GM18511 (cell line): ENCODE results near the gene SORBS2.

Experiments
- ATAC-seq: cut with Tn5 transposase; IDR thresholded peaks from one replicate; pipeline ENCODE4 v1.9.1; 2021; ENCODE audit warnings: mild to moderate bottlenecking, moderate library complexity; ENCODE audit not compliant: unreplicated experiment

The SORBS2 gene

DNA sequence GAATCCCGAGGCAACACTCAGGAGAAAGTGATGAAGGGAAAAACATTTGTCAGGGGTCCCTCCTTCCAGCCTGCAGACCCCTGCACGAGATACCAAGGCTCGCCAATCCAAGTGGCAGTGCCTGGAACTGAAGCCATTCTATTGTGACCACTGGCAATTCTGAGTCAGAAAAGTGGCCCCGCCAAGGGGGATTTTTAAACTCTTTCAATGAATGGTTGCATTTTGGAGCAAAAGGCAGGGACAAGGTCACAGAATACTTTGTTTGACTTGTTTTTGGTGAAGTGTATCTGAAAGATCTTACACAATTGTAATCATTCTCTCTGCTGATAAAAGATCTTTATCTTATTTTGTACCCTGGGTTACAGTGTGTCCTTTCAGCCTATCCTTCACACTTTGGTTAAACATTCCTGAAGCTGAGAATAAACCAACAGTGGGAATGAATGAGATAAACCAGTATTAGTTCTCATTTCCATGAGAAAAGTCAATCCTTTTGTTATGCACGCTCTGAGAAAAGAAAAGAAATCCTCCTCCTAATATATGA lies 160.8 kb downstream of the SORBS2 start:
- no peak for ATAC-seq

DNA sequence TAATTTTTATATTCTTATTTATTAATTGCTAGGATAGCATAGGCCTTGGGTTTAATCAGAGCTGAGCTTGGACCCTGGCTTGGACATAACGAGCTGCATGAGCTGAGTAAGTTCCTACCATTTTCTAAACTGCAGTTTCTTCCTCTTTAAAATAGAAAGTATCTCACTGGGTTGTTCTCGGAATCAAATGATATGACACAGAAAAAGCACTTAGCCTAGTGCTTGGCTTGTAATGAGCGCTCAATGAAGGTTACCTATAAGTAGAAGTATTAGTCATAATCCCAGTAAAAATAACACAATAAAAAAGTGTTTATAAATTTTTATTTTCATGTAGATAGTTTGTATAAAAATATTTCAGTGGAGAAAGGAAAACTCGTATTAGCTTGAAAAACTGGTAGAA lies 163.4 kb downstream of the SORBS2 start:
- no peak for ATAC-seq

DNA sequence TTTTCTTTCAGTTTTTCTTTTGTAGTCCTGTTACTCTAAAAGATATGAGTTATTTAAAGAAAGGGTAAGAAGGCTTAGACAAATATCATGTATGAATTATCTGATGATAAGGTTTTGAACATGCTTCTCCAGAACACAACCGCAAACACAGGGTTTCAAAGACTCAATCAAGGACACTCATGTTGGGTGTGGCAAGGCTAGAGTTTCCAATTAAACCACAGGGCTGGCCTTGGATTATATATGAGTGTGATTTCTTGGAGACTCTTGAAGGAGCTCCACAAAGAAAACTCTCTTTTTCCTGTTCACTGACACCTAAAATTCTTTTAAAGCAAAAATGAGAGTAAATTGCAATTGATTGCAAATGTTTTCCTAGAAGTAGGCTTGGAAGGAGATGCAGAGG lies 166.6 kb downstream of the SORBS2 start:
- ATAC-seq, result no peak

DNA sequence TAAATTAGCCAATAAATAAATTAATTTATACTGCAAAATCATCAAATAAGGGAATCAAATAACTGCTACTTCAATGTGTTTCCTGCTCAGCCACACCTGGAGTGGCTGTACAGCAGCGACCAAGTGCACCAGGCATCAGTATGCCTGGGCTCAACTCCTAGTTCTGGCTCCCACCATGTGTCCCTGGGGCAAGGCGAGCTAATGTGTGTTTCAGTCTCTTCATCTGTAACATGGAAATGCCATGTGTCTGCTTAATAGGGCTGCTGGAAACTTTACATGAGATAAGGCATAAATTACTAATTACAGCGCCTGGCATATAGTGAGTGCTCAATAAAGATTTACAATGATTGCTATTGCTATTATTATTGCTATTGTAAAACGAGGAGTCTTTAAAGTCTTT lies 167.6 kb downstream of the SORBS2 start:
- ATAC-seq, result no peak

DNA sequence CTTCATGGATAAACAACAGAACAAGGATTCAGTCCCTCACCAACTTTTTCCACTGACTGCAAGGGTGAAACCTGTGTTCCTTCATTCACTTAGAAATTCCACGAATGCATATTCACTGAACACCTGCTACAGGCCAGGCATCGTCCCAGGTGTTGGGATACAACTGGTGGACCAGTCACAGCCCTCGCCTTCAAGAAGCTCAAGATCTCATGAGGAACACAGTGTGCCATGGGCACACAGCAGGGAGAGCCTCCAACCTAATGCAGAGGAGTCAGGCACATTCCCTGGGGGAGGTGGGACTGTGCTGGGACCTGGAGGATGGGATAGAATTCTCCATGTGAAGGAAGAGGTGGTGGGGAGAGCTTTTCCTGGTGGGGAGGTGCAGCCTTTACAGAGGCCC lies 169.1 kb downstream of the SORBS2 start:
- no peak for ATAC-seq

DNA sequence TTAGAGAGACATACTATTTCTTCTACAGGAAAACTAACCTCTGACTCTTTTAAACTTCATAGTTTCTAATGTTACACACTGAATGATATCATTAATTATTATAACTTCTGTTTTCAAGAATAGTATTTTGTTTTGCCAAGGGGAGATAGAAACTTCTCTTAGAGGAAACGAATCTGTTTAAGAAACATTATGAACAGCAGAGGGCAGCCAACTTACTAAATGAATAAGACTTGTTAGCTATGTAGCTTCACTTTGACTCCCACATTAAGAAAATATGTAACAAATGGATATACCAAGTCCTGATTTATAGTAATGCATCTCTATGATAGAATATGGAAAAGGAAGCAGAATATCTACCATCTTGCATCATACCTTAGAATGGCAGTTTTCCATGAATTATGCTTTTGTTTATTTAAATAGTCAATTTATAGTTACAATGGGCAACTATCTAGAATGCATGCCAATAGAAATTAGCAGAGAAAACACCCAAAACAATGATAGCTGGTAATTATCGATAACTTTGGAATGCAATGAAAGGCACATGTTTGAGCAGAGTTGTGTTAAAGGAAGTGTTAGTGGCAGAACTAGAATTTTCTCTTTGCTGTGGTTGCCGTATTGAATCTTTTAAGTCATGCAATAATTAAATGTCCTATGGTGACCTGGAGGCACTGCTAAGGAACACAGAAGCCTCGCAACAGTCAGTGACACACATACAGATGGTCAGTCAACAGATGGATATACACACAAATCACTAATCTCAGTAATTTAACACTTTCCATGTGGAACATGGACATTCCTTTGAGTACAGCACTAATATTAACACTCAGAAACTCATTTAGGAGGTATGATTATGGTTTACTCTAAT lies 171.0 kb downstream of the SORBS2 start:
- no peak for ATAC-seq

DNA sequence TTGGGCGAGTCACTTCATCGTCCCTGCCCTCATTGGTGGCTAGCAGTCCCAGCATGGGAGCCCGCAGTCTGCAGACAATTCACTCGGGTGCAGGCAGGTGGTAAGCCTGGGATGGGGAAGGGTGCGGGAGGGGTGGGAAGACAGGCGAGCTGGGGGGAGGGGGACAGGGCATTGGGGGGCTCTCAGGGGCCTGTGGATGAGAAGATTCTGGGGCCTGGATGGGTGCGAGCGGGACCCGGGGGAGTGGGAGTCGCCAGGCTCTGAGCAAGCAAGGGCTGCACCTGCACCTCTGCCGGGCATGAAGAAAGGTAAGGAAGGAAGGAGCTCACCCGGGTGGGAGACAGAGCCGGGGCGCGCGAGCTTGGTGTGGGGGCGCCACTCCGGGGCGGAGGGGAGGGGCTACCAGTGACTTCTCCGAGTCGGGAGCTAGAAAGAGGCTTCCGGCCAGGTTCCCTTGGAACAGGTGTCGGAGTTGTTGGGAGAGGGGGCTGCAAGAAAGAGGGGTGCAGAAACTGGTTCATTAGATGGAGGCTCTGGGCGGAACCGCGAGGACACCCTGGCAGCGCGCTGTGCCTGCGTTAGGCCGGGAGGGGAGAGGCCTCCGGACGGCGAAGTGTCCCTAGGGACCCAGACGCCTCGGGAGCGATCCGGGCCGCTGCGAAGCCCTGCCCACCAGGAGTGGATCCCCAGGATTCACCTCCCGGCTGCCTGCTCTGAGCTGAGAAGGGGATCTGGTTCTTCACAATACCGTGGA lies 173.3 kb downstream of the SORBS2 start:
- no peak for ATAC-seq

DNA sequence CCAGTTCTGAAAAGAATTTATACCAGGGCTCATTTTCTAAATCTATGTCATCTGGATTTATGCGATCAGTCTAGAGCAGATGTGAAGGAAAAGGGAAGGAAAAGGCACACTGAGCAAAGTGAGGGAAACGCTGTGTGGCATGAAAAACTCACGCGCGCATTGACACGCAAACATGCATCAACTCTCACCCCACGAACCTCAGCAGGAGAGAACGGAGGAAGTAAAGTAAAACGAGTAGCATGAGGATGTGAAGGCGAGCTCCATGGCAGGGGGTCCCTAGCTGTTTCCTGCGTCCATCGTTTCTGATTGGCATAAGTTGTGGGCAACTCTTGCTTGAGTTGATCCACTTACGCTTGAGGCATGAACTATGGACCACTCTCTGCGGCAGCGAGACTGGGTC lies 173.9 kb downstream of the SORBS2 start:
- no peak for ATAC-seq

DNA sequence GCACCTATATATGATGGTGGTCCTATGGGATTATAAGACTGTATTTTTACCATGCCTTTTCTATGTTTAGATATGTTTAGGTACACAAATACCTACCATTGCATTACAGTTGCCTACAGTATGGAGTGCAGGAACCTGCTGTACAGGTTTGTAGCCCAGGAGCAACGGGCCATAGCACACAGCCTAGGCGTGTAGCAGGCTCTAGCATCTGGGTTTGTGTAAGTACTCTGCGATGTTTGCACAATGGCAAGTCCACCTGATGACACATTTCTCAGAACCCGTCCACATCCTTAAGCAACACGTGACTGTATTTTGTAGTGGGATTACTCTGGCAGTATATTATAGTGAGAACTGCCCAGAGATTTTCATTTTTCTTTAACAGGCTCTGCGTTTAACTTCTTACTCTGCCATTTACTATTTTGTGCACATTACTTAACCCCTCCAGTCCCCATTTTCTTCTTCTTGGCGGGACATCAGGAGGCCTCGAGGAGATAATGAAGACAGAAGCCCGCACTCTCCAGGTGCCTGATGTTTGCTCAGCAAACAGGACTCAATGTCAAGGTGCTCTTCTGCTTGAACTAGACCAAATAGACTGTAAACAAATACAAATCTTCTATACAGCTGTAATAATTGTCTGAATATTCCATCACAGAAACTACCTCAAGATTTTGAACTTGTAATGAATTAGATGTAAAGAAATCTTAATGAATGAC lies 174.7 kb downstream of the SORBS2 start:
- no peak for ATAC-seq

DNA sequence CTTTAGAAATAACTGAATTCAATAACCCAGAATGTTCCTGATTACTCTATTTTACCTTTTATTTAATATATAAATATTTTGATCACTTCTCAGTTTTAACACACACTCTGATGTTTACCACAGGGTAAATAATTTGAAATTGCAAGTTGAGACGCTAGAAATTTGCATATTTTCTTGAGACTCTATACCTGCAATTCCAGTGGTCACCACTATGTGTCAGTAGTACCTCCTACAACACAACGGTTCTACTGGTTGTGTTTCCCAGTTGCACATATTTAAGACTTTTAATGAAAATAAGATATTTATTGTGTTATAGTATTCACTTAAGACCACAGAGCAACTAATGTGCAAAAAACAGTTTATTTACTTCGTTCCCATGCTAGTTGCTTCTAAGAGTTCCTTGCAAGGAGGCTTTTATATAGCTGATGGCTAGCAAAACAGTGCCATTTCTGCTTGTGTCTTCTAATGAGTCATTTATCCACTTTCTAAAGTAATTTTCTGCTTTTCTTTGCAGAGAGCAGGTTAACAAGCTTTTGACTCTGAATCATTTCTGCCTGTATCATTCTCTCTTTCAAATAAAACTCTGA lies 177.8 kb downstream of the SORBS2 start:
- ATAC-seq, result no peak

DNA sequence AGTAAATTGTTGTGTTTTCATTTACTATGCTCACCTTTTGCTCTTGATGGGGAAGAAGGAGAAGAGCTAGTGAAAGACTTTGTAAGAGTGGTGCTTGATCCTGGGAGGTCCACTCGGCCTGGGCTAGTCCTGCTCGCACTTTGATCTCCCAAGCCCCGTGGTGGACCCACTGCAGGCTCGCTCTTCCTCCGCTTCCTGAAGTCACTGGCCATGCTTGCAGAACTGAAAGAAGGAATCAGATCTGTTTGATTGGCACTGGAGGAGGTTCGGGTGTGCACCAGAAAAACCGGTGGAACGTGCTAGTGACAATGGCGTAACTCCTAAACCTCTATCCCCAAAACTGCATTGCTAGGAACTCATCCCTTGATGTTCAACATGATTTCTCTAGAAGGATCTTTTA lies 185.2 kb downstream of the SORBS2 start:
- ATAC-seq, result no peak

DNA sequence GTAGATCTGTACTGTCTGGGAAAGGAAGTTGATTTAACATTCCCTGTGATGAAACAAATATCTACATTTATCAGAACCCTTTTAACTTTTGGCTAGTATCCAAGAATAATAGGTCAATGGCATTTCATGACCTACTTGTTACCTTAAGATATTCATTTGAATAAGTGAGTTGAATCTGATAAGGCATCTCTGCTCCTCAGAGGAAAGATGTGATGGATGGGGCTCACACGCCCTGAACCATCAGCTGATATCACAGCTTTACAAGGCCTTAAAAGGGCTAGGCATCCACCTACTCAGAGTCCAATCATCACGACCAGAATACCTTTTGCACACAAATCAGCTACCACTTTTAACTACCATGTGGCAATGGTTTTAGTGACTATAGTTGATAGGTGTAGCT lies 186.5 kb downstream of the SORBS2 start:
- ATAC-seq, result no peak

DNA sequence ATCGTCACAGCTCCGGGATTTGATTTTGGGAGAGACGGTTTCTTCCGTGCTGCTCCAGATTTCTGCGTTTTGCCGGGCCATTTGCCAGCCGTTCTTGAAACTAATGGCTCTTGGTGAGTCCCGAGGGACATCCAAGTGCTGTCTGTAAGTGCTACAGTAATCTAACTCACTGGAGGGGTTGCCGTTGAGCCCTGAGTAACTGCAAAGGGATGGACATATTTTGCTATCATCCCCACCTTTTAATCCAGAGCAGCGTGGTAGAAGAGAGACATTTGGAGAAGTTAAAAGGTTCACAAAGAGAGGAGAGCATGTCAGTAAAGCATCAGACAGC lies 187.8 kb downstream of the SORBS2 start:
- no peak for ATAC-seq

DNA sequence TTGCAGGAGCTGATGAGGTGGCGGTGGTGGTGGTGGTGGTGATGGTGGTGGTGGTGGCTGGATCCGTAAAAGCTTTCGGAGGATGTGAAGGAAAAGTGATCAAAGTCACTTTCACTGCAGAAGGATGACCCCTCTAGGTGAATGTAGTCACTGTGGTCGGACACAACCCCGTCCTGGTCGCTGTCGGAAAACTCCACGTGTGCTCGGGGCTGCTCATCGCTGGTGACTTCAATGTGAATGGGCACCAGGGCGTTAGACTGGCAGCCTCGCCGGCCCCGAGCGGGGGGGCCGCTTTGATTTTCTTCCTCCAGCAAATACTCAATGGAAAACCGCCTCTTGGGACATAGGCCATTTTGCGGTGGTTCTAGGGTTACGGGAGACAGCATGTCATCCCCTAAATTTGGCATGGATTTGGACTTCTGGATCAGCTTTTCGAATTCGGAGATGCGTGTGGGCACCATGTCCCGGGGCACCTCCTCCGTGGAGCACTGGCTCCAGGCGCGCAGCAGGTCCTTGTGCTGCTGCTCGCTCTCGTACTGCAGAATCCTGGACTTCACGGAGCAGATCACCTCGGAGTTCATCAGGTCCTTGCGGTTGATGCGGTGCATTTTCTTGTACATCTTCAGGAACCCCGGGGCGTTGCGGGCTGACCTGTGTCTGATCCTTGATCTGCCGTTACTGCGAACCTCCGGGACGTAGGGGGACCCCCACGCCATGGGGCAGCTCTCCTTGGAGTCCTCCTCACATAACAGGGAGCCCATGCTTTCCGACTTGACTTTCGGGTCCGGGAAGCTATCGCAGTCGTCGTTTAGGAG lies 188.3 kb downstream of the SORBS2 start:
- no peak for ATAC-seq

DNA sequence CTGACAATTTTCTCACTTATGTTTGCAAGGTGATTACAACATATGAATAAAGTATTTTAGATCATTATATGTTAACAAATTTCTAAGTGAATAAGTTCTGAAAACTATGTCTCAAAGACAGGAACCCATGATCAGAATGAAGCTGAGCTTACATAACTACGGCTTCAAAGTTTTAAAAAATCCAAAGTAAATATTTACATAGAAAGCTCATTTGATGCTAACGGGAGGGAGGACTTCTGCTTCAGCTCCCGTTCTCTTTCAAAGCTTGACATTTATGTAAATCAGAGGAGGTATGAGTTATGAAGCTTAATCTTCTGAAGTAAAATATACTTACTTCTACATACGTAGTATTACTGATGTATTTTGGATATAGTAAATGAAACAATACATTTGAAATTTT lies 203.8 kb downstream of the SORBS2 start:
- no peak for ATAC-seq

DNA sequence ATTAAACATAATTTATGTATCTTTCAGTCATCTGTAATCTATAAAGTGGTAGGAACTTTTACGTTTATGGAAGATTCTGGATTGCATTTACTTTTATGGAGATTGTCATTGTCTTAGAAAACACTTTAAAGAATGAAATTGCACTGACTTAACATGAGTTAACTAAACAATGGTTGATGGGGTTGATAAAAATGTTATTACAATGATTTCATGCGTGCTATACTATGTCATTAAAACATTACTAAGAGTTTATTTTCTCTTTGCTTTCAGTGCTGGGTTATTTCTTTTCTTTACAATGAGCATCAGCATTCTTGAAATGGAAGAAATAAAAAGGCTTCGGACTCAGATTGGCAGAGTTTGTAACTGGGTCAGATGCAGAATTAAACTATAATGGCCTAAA lies 209.6 kb downstream of the SORBS2 start:
- ATAC-seq, result no peak

DNA sequence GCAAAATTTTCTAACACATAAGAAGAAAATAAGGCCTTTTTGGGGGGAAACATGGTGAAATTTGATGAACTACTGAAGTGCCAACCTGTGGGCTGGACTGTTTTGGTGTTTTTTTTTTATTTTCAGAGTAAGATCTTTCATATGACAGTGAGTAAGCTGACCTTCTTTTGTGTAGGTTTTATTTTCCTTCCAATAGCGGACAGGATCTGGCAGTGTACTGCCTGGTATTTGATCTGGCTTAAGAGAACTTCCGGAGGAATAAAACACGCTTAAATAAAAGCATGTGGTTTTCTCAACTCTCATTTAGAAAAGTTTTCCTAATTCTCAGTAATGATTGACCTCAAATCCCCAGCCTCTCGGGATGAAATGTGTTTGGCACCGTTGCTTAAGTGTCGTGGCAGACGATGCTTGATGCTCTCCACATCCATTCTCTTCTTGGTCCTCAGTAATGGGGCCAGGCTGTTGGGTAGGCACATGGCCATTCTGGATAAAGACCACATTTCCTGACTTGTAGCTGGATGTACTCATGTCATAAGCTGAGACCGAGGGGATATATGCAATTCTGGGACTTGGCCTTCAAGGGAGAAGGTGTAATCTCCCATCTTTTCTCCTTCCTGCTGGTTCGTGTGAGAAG lies 211.1 kb downstream of the SORBS2 start:
- ATAC-seq, result no peak

DNA sequence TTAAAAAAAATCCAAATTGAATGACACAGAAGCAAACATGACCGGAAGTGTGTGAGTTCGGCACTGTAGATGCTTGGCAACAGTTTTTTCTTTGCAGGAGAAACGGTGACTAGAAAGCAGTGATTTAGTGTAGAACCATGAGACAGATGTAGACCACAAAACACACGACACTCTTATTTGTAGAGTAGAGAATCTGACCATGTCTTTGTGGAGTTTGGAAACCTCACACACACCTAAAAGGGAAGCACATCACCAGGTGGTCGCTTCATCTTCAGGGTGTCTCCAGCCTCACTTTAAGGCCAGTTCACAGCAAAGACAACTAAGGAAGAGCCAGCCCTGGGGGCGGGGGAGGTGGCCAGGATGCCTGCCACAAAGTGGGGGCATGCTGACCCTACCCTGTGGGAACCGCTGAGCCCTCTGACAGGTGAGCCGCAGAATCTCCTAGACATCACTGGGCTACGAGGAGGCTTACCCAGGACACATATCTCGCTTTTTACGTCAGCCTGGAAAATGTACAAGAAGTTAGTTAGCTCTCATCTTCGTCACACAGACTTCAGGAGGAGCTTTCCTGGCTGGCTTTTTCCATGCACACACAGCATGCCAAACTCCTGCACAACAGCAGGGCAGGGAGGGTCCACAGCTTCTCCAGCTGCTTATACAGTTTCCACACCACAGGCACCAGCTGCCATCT lies 212.3 kb downstream of the SORBS2 start:
- ATAC-seq, result no peak

DNA sequence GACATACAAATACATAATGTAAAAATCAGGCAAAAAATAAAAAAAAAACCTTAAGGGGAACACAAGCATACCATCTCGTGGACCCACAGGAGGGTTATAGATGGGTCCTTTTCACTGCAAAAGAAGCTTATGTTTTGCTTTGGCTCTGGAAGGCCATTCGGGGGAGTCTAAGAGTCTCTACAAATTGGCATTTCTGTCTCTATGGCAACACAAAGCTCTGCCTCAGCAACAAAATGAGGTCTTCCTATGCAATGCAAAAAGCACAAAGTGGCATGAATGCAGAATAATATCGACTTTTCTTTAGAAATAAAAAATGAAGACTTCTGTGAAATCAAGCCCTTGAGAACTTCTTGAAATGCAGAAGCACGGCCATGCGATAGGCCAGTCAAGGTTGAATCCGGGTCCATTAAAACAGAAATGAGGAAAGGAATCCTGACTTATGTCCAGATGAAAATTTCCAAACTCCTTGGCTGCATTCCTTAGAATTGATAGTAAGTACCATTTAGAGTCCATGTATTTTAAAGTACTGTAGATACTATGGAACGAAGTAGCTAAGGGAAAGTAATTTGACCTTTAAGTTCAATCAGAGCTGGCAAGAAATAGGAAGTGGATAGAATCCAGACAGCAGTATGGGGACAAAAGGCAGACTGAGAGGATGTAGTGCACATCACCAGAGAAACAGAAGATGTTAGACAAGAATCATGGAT lies 213.0 kb downstream of the SORBS2 start:
- no peak for ATAC-seq
